ENCODE results near the gene EFTUD2. TPM values are rescaled to one million over a fixed set of nuclear protein-coding genes. Genes with fewer than 3 reads are reported as not detected.

The EFTUD2 gene
- total RNA-seq, 2 donors from 2014 or later: 31.6 to 49.8 TPM

GRCh38 chr17:44913676-44914075 is 14.4 kb upstream of the EFTUD2 start:
- Histone ChIP-seq H3K9me3 (no peaks in the 10 kb centered on the region), H3K36me3 (replicated peaks in 1 of 2; ENCODE audit: insufficient read depth in 1 of 2, low read depth in 2 of 2) (no peaks in the 10 kb centered on the region), H3K27me3 (no peaks in the 10 kb centered on the region), H3K4me1 (peaks cover 34% of the 10 kb centered on the region), H3K4me3 (no peak overlapping the region), H3K27ac (no peak overlapping the region)
- intact Hi-C loops (cut with DNase I): no loop called here
- ATAC-seq: no peak
- 55 to 69% methylated on average over 5 to 6 of the region's 6 CpGs for WGBS, 2 donors
- DNase-seq: no peak
- TF ChIP-seq CTCF (IDR thresholded peaks at IDR 0.05) (no peak), POLR2A (IDR thresholded peaks at IDR 0.05) (no peak)

GRCh38 chr17:44912763-44913544 is 13.7 kb upstream of the EFTUD2 start:
- no peaks in the 10 kb centered on the region for H3K36me3 ChIP-seq (replicated peaks in 1 of 2; ENCODE audit: insufficient read depth in 1 of 2, low read depth in 2 of 2)
- no peak overlapping the region for H3K27ac ChIP-seq
- H3K9me3 ChIP-seq: no peaks in the 10 kb centered on the region
- intact Hi-C loops (cut with DNase I): no loop called here
- no peak for ATAC-seq
- no peak for TF ChIP-seq CTCF (IDR thresholded peaks at IDR 0.05)
- TF ChIP-seq POLR2A (IDR thresholded peaks at IDR 0.05): no peak
- no peak overlapping the region for H3K4me3 ChIP-seq
- 71 to 74% methylated on average over 7 to 14 of the region's 14 CpGs for WGBS, 2 donors
- H3K4me1 ChIP-seq: peaks cover 34% of the 10 kb centered on the region
- DNase-seq: no peak
- no peaks in the 10 kb centered on the region for H3K27me3 ChIP-seq

GRCh38 chr17:44911133-44912001 is 12.1 kb upstream of the EFTUD2 start:
- 9% methylated on average over 40 to 45 of the region's 56 CpGs for WGBS, 2 donors
- DNase-seq: peak; percentile 67 to 78 (median 76)
- ATAC-seq: peak; percentile 77
- TF ChIP-seq CTCF (IDR thresholded peaks at IDR 0.05) (peak in 6 of 7 experiments; percentile 40 to 59 (median 54)), POLR2A (IDR thresholded peaks at IDR 0.05) (no peak)
- Histone ChIP-seq H3K36me3 (replicated peaks in 1 of 2; ENCODE audit: insufficient read depth in 1 of 2, low read depth in 2 of 2) (no peaks in the 10 kb centered on the region), H3K27ac (no peak overlapping the region), H3K9me3 (no peaks in the 10 kb centered on the region), H3K4me1 (peaks cover 20% of the 10 kb centered on the region), H3K27me3 (no peaks in the 10 kb centered on the region), H3K4me3 (no peak overlapping the region)
- intact Hi-C loops (cut with DNase I): no loop called here

- ATAC-seq (no peak), DNase-seq (no peak)
- TF ChIP-seq CTCF (IDR thresholded peaks at IDR 0.05) (no peak), POLR2A (IDR thresholded peaks at IDR 0.05) (no peak)
- Histone ChIP-seq H3K27me3 (no peaks in the 10 kb centered on the region), H3K36me3 (replicated peaks in 1 of 2; ENCODE audit: insufficient read depth in 1 of 2, low read depth in 2 of 2) (no peaks in the 10 kb centered on the region), H3K4me3 (no peak overlapping the region), H3K27ac (no peak overlapping the region), H3K9me3 (no peaks in the 10 kb centered on the region), H3K4me1 (peaks cover 11% of the 10 kb centered on the region)
- 70 to 72% methylated on average over 13 of the region's 13 CpGs for WGBS, 2 donors
- intact Hi-C loops (cut with DNase I): no loop called here
These were observed 11.2 kb upstream of the EFTUD2 start for GRCh38 chr17:44910231-44911106.

All from body of pancreas (tissue), 4 donors.